ENCODE measurements around the gene CDON. TPM values are rescaled to one million over a fixed set of nuclear protein-coding genes. Genes with fewer than 3 reads are reported as not detected.

Gene CDON
- total and polyA plus RNA-seq, 2 donors (not counting 1 experiment from before 2014, with no cell fraction given): 0.01 TPM; not detected in 1

DNA sequence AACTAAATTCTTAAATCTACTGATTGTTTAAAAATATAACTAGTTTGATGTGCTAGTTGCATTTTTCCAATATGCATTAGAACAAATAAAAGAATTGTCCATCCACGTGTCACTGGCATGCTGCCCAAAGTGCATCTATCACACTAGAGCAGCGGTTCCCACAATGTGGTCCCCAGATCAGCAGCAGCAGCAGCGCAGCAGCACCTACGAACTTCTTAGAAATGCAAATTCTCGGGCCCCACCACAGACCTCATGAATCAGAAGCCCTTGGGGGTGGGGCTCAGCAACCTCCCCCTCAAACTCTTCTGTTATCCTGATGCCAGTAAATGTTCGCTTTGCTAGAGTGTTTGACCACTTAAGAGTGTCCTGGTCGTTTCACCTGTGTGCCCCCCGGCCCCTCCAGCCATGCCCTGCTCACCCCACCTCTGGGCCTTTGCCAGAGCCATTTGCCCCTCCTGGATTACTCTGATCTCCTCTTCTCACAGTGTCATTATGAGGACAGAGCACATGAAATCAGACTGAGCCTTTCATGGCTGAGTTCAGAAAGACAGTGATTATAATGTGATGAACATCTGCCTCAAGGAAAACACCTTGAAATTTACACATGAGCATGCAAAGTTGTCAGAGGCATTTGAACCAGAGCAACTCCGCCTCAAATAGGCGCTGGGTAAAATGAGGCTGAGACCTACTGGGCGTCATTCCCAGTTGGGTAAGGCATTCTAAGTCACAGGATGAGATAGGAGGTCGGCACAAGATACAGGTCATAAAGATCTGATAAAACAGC lies 129.4 kb downstream of the CDON start:
- H3K27ac ChIP-seq (ENCODE audit: low read length in 2 of 2): no peak overlapping the region
- no peak for DNase-seq
- intact Hi-C loops (cut with micrococcal nuclease): no loop called here
- ATAC-seq (ENCODE audit: low read depth): no peak
- no peaks in the 10 kb centered on the region for H3K79me2 ChIP-seq (ENCODE audit: control insufficient read depth, insufficient read depth, low read length)
- no peak overlapping the region for H2AFZ ChIP-seq (ENCODE audit: insufficient read depth, low read depth, low read length, poor library complexity, severe bottlenecking)
- 66% methylated on average over 11 of the region's 12 CpGs for WGBS (ENCODE audit: insufficient coverage)
- H3K9ac ChIP-seq (ENCODE audit: low read length): no peak overlapping the region
- H3K4me3 ChIP-seq (ENCODE audit: control extremely low read depth in 1 of 5, extremely low read depth in 1 of 5, insufficient read depth in 1 of 5, low read depth in 2 of 5, low read length in 4 of 5): no peak overlapping the region
- ChIA-PET POLR2A (no interaction called here), CTCF (no interaction called here)
- TF ChIP-seq, protein P1, sequence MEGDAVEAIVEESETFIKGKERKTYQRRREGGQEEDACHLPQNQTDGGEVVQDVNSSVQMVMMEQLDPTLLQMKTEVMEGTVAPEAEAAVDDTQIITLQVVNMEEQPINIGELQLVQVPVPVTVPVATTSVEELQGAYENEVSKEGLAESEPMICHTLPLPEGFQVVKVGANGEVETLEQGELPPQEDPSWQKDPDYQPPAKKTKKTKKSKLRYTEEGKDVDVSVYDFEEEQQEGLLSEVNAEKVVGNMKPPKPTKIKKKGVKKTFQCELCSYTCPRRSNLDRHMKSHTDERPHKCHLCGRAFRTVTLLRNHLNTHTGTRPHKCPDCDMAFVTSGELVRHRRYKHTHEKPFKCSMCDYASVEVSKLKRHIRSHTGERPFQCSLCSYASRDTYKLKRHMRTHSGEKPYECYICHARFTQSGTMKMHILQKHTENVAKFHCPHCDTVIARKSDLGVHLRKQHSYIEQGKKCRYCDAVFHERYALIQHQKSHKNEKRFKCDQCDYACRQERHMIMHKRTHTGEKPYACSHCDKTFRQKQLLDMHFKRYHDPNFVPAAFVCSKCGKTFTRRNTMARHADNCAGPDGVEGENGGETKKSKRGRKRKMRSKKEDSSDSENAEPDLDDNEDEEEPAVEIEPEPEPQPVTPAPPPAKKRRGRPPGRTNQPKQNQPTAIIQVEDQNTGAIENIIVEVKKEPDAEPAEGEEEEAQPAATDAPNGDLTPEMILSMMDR (IDR thresholded peaks at IDR 0.05): no peak
- no peak for TF ChIP-seq EZH2 (IDR thresholded peaks at IDR 0.05; ENCODE audit: borderline replicate concordance, insufficient read depth, low read depth, low read length, poor library complexity, severe bottlenecking)
- H3K4me1 Mint-ChIP-seq: no peaks in the 10 kb centered on the region
- H3K4me1 ChIP-seq (ENCODE audit: control insufficient read depth in 2 of 2, insufficient read depth in 2 of 2, low read length in 2 of 2): no peaks in the 10 kb centered on the region
- H3K36me3 ChIP-seq (replicated peaks in 1 of 2; ENCODE audit: control extremely low read depth in 1 of 2, control insufficient read depth in 1 of 2, extremely low read depth in 1 of 2, insufficient read depth in 2 of 2, low read length in 1 of 2): no peaks in the 10 kb centered on the region
- no peak overlapping the region for H3K4me2 ChIP-seq (replicated peaks; ENCODE audit: low read depth, low read length, poor library complexity, severe bottlenecking)
- H3K27me3 ChIP-seq (replicated peaks in 1 of 4; ENCODE audit: control extremely low read depth in 1 of 4, control insufficient read depth in 3 of 4, insufficient read depth in 4 of 4, low read length in 3 of 4): peaks cover 0 to 3% (median 0%) of the 10 kb centered on the region in 4 experiments
- H3K9me3 Mint-ChIP-seq (ENCODE audit: insufficient read depth): no peaks in the 10 kb centered on the region
- no peaks in the 10 kb centered on the region for H4K20me1 ChIP-seq (ENCODE audit: control insufficient read depth, insufficient read depth, low read length, poor library complexity, severe bottlenecking)
- no peaks in the 10 kb centered on the region for H3K9me3 ChIP-seq (ENCODE audit: control extremely low read depth in 1 of 3, control insufficient read depth in 2 of 3, insufficient read depth in 1 of 3, low read length in 2 of 3)
- H3K4me3 Mint-ChIP-seq: no peak overlapping the region
- H3K27ac Mint-ChIP-seq: no peak overlapping the region
- H3K27me3 Mint-ChIP-seq: peaks cover 17% of the 10 kb centered on the region

DNA sequence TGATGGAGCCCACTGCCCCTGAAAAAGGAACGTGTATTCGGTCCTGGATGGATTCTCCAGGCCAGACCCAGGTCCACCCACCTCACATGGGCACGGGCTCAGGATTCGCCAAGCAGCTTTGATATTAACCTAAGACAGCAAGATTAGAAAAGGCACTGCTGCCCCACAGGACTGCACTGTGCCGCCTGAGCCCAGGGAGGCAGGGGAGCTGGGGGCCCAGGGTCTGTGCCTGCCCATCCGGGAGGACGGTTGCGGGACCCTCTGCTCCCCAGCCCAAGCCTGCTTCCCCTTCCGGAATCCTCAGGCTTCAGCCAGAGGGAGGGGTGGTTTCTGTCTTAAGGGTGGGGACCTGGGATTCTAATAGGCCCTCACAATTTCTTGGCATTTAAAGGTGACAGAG lies 130.4 kb downstream of the CDON start:
- Histone ChIP-seq H3K4me3 (ENCODE audit: control extremely low read depth in 1 of 5, extremely low read depth in 1 of 5, insufficient read depth in 1 of 5, low read depth in 2 of 5, low read length in 4 of 5) (no peak overlapping the region), H3K27me3 (replicated peaks in 1 of 4; ENCODE audit: control extremely low read depth in 1 of 4, control insufficient read depth in 3 of 4, insufficient read depth in 4 of 4, low read length in 3 of 4) (peaks cover 0 to 3% (median 0%) of the 10 kb centered on the region in 4 experiments), H3K27ac (ENCODE audit: low read length in 2 of 2) (no peak overlapping the region), H3K4me2 (replicated peaks; ENCODE audit: low read depth, low read length, poor library complexity, severe bottlenecking) (no peak overlapping the region), H2AFZ (ENCODE audit: insufficient read depth, low read depth, low read length, poor library complexity, severe bottlenecking) (no peak overlapping the region), H3K79me2 (ENCODE audit: control insufficient read depth, insufficient read depth, low read length) (no peaks in the 10 kb centered on the region), H3K9me3 (ENCODE audit: control extremely low read depth in 1 of 3, control insufficient read depth in 2 of 3, insufficient read depth in 1 of 3, low read length in 2 of 3) (no peaks in the 10 kb centered on the region), H3K4me1 (ENCODE audit: control insufficient read depth in 2 of 2, insufficient read depth in 2 of 2, low read length in 2 of 2) (no peaks in the 10 kb centered on the region), H4K20me1 (ENCODE audit: control insufficient read depth, insufficient read depth, low read length, poor library complexity, severe bottlenecking) (no peaks in the 10 kb centered on the region), H3K36me3 (replicated peaks in 1 of 2; ENCODE audit: control extremely low read depth in 1 of 2, control insufficient read depth in 1 of 2, extremely low read depth in 1 of 2, insufficient read depth in 2 of 2, low read length in 1 of 2) (no peaks in the 10 kb centered on the region), H3K9ac (ENCODE audit: low read length) (no peak overlapping the region)
- ChIA-PET POLR2A (no interaction called here), CTCF (no interaction called here)
- ATAC-seq (ENCODE audit: low read depth): no peak
- WGBS (ENCODE audit: insufficient coverage): 93% methylated on average over 7 of the region's 9 CpGs
- no peak overlapping the region for H3K27ac Mint-ChIP-seq
- no peaks in the 10 kb centered on the region for H3K4me1 Mint-ChIP-seq
- no peaks in the 10 kb centered on the region for H3K9me3 Mint-ChIP-seq (ENCODE audit: insufficient read depth)
- no peak for DNase-seq
- H3K27me3 Mint-ChIP-seq: peaks cover 19% of the 10 kb centered on the region
- TF ChIP-seq, protein P1 (IDR thresholded peaks at IDR 0.05): no peak
- no peak for TF ChIP-seq EZH2 (IDR thresholded peaks at IDR 0.05; ENCODE audit: borderline replicate concordance, insufficient read depth, low read depth, low read length, poor library complexity, severe bottlenecking)
- intact Hi-C loops (cut with micrococcal nuclease): no loop called here
- no peak overlapping the region for H3K4me3 Mint-ChIP-seq
